Renal cortex interstitium (tissue), 11 donors: ENCODE results near the gene ZFYVE1. TPM values are rescaled to one million over a fixed set of nuclear protein-coding genes. Genes with fewer than 3 reads are reported as not detected.
"Not testable (repeated sequence)": the region's sequence is repeated elsewhere in the genome, so short reads cannot be mapped to it uniquely, and the experiment has no call there.

Source experiments
- DNase-seq, 11 donors: peaks; one replicate each; pipeline ENCODE4 v3.0.0-alpha.2; 2013; ENCODE audit warnings: low read depth in 9 of 11, low spot score in 4 of 11; ENCODE audit errors: extremely low read depth in 1 of 11
- polyA plus RNA-seq, 3 donors: library from polyadenylated mRNA; unstranded; fragments of 120-200 nt; gene quantifications; one replicate each; pipeline ENCODE4 v1.2.1, GENCODE V29; 2013; ENCODE audit not compliant: insufficient read length in 3 of 3

The ZFYVE1 gene
- polyA plus RNA-seq, 3 donors, result 18.7 to 23.8 (median 19.6) TPM

DNA sequence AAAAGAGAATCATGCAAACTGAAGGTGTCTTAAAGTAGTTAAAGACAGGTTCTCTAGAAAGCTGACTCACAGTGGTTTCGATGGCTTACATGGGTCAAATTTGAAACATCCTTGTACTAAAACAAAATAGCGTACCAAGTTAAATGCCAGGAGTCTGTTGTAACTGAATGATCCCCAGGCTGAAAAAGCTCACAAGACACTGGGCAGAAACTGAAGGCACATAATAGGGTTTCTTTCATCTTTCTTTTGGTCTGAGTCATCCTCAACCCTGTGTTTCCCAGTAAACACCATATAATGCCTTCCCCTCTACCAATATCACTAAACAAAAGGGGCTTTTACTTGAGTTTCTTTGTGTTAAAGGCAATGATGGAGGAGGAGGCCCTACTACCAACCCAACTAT, 12.8 kb downstream of the ZFYVE1 start:
- DNase-seq, result no peak

DNA sequence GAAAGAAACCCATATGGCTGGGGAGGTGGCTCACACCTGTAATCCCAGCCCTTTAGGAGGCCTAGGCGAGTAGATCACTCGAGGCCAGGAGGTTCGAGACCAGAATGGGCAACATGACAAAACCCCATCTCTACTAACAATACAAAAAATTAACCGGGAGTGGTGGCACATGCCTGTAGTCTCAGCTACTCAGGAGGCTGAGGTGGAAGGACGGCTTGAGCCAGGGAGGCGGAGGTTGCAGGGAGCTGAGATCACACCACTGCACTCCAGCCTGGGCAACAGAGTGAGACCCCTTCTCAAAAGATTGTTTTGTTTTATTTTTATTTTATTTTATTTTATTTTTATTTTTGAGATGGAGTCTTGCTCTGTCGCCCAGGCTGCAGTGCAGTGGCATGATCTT, 15.7 kb downstream of the ZFYVE1 start:
- not testable (repeated sequence) for DNase-seq

DNA sequence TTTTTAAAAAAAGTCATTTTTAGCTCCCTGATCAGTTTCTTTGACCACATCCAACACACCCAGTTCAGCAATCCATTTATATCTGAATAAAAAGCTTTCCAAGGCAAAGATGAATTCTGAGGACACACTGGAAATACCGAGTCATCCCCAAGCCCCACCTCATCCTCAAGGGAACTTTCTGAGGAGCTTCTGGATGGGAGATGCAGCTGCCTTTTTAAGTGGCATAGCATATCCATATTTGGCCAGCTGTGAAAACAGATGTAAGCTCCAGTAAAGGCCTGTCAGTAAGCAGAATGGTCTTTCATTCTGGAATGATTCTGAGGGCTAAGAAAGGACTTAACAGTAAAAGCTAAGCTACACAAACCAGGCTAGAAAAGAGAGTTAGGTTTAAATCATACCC, 18.4 kb downstream of the ZFYVE1 start:
- no peak for DNase-seq

DNA sequence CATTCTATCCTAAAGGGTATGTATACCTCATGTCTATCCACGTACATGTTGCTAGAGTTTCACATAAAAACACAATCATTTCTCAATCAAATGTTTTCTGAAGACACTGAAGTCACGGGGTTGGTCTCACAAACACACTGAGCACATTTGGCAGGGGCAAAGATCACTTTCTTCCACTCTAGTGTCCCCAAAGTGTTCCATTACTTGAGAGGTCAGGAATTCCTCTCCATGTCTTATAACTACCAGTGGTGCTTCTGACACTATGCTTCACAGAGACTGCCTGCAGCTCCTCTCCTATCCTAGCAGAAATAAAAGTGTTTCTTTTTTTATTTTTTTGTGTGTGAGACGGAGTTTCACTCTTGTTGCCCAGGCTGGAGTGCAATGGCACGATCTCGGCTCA, 19.1 kb downstream of the ZFYVE1 start:
- DNase-seq, result peak in 1 of 11 donors; percentile 49

DNA sequence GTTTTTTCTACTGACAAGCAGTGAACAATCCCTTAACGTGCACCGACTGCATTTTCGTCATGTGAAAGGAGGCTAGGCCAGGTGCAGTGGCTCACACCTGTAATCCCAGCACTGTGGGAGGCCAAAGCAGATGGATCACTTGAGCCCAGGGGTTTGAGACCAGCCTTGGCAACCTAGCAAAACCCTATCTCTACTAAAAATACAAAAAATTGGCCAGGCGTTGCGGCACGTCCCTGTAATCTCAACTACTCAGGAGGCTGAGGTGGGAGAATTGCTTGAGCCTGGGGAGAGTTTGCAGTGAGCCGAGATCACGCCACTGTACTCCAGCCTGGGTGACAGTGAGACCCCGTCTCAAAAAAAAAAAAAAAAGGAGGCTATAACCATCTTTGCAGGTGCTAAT, 22.3 kb downstream of the ZFYVE1 start:
- DNase-seq, result not testable (repeated sequence)

DNA sequence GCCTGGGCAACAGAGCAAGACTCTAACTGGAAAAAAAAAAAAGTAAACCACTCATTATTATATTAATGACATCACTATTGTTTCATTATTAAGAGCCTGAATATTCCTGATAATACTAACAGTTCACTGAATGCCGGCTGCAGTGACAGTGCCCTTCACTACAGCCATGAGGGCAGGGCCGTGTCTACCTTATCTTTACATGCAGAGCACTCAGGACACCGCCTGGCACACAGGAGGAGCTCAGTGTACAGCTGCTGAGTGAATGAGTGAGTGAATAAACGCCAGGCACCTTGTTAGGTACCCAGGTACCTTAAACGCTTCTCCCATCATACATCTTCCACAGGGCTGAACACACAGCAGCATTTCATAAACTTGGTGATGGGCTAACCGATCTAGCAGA, 23.2 kb downstream of the ZFYVE1 start:
- DNase-seq, result no peak

DNA sequence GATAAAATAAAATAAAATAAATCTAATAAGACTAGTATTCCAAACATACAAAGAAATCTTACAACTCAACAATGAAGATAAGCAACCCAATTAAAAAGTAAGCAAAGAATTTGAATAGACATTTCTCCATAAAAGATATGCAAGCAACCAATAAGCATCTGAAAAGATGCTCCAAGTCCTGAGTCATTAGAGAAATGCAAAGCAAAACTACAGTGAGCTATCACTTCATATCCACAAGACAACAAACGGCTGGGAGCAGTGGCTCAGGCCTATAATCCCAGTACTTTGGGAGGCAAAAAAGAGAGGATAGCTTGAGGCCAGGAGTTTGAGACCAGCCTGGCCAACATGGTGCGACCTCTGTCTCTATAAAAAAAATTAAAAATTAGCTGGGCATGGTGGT, 26.8 kb downstream of the ZFYVE1 start:
- no peak for DNase-seq

DNA sequence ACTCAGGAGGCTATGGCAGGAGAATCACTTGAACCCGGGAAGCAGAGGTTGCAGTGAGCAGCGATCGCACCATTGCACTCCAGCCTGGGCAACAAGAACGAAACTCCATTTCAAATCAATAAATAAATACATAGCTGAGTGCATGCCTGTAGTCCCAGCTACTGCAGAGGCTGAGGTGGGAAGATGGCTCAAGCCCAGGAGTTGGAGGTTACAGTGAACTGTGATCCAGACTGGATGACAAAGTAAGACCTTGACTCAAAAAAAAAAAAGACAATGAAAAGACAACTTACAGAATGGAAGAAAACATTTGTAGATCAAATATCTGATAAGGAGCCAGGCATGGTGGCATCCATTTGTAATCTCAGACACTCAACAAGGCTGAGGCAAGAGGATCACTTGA, 27.6 kb downstream of the ZFYVE1 start:
- no peak for DNase-seq

DNA sequence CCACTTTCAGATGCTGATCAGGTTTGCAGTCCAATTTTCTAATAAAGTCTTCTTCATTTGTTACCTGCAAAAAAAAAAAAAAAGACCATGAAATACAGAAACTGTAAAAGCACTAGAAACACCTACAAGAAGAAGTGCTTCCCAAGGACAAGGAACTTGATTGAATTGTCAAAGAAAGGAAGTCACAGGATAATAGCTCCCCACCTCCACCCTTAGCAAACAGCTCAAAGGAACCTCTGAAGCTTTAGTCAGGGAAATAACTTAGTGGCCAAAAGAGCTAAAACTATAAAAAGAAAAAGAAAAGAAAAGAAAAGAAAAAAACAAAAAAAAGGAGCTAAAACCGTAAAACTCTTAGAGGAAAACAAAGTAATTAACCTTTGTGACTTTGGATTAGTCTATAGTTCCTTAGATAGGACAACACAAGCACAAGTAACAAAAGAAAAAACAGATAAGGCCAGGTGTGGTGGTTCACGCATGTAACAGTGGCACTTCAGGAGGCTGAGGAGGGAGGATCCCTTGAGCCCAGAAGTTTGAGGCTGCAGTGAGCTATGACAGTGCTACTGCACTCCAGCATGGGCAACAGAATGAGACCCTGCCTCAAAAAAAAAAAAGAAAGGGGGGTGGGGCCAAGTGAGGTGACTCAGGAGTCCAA, 28.5 kb downstream of the ZFYVE1 start:
- no peak for DNase-seq

DNA sequence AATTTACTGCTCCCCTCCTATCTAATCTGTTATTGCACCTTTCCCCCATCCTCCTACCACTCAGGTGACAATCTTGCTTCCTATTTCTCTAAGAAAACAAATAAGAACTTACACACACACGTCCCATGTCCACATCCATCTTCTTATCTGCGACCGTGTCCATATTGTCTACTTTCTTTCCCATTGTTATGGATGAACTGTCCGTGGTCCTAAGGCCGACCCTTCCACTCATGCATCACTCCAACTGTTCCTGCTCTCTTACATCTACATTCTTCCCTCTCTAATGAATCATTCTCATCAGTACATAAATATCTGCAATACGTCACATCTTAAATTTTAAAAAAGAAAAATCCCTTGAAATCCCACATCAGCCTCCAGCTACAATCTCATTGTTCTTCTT, 30.0 kb downstream of the ZFYVE1 start:
- DNase-seq, result no peak

DNA sequence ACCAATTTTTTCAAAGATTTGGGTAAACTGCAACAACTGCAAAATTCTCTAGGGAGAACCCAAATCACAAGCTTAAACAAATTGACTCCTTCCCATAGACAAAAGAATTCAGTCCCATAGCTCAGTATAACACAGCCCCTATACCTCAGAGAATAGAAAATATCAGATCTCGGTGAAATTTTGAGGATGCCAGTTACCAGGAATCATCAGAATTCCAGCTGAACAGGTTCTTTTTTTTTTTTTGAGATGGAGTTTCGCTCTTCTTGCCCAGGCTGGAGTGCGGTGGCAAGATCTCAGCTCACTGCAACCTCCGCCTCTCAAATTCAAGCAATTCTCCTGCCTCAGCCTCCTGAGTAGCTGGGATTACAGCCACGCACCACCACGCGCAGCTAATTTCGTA, 36.7 kb downstream of the ZFYVE1 start:
- no peak for DNase-seq

DNA sequence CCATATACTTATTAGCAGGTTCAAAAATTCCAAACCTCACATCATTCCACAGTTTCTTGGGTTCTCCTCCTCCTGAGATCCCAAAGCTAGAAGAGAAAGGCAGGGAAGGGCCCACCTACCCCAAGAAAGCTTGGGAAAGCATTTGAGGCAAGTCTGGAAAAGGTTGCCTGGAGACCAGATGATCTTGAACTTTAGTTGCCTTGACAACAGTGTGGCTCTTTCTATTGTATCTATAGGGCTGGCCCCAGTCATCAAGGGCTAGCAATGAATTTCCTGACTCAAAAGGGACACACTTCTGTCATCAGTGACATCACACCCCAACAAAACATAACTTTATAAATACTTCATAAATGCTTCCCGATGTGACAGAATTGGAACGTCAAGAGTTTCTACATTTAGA, 40.0 kb downstream of the ZFYVE1 start:
- no peak for DNase-seq

DNA sequence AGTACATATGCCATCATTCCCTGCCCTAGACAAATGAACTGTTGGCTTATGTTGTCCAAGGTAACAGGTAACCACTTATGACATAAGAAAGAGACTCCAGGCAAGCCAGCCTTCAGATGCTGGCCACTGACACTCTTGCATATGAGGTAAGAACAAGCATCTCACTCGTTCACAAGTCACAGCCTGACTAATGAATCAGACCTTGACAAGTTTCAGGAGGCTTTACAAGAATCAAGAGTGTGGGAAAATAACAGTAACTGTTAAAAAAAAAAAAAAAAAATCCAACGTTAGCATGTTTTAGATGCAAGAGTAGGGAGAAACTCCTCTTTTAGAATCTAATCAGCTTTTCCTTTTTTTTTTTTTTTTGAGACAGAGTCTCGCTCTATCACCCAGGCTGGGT, 40.7 kb downstream of the ZFYVE1 start:
- no peak for DNase-seq

DNA sequence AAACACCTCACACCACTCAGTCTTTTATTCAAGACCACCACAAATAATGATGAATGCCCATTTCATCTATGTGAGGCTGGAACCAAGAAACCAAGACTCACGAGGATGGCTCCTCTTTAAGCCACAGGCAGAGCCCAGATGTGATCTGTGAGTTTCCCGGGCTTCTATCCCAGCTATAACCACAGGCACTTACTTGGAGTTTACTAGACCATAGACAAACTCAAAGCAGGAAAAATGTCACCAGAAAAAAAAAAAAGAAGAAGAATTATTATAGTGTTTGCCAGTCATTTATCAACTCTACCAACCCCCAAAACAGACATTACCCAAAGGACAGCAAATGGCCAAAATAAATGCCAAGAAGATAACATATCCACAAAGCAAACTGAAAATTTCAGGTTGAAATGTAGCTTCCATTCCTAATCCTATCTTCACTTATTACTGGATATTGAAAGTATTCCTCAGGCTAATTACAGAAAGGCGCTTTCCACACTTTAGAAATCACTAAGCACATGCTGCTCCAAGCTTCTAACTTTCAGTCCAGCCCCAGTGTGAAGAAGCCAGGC, 44.7 kb downstream of the ZFYVE1 start:
- no peak for DNase-seq

DNA sequence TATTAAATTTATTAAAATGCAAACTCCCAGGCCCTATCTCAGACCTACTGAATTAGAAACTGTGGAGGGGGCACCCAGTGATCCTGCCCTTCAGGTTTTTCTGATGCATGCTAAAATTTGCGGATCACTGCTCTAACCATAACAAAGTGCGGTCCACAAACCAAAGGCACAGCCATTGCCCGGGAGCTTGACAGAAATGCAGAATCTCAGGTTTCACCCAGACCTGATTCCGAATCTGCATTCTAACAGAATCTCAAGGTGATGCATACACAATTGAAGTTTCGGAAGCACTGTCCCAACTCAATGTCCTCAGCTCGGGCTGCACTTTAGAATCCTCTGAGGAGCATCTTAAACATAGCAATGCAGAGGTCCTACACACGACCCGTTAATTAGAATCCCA, 46.0 kb downstream of the ZFYVE1 start:
- no peak for DNase-seq

DNA sequence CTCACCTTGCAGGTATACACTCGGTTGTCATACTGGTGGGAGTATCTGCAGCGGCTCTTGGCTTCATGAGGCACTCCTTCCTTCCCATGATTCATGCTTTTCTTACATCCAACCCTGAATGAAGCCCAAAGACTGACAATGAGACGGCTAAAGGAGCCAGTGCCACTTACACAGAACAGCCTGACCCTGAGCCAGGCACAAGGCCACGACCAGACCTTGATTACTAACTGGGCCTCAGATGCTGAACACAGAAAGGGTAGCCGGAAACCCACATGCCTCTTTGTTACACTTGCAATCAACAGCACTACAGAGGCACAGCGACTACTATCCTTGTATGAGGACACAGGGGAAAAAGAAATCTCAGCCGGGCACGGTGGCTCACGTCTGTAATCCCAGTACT, 48.0 kb downstream of the ZFYVE1 start:
- no peak for DNase-seq

DNA sequence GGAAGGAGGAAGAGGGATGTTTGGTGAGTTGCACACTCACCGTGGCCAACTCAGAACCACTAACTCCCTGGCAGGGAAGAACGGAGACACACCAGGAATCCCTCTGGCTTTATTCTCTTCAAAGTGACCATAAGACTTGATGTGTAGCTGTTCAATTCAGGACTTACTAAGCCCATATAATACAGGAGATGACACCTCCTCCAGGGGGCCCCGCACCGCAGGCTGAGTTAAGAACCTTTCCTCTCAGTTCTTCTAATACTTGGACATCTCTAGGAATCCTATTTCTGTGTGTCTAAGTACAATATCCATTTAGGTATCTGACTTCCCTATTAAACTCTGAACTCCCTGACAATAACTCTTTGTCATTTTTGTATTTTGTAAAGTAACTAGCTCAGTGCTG, 51.1 kb downstream of the ZFYVE1 start:
- no peak for DNase-seq

DNA sequence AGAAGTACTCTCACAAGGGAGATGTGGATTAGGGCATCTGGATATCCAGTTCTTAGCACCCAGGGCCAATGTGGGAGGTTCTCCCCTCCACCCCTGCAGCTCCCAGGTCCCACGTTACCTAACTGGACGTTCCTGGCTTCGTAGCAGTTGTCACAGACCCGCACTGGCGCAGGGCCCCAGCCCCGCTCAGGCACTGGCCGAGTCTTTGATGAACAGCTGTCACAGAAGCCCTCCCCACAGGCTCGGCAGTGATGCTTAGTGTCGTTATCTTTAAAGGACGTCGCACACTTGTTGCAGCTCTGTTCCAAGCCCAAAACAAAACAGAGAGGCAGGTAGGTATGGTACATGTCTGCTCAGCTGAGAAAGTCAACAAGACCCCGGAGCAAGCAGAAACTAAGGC, 52.2 kb downstream of the ZFYVE1 start:
- no peak for DNase-seq

DNA sequence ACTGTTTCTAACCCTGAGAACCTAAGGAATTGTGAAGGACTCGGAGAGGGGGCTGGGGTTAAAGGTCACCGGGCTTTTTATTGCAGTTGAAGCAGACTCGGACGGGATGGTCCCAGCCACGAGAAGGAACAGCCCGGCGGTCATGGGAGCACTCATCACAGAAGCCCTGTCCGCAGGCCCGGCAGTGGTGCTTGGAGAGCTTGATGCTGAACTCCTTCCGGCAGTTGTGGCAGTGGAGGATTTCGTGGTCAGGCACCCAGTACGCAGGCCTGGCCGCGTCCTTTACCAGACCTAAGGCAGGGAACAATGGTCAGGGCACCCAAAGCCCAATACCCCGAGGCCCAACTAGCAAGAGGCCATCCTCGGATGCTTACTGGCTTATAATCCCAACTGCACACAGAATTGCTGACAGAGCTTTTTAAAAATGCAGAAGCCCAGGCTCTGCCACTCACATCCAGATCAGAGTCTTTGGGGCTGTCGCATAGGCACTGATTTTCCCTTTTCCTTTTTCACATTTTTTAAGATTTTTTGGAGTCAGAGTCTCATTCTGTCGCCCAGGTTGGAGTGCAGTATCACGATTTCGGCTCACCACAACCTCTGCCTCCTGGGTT, 56.0 kb downstream of the ZFYVE1 start:
- no peak for DNase-seq

DNA sequence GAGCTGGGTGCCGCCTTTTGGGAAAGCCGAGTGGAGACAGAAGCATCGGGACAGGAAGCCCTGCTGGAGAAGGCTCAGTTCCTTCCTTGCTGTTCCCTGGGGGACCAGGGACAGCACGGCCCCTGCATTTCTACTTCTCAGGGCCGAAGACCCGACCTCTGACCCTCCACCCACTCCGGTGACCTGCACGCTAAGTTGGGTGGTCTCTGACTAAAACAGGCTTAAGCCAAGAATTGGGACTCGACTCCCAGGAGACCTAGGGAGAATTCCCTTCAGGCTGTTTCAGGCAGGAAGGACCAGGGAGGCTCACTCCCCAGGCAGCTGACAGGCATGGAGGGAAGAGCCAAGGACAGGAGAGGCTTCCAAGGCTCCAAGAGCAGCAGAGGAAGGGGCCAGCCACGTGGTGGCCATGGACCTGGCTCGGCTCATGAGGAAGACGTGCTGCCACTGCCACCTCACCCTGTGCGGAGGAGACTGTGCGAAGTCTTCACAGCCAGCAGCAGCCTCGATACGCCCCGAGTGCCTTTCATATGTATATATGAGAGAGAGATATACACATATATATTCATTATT, 56.8 kb downstream of the ZFYVE1 start:
- DNase-seq, result no peak

DNA sequence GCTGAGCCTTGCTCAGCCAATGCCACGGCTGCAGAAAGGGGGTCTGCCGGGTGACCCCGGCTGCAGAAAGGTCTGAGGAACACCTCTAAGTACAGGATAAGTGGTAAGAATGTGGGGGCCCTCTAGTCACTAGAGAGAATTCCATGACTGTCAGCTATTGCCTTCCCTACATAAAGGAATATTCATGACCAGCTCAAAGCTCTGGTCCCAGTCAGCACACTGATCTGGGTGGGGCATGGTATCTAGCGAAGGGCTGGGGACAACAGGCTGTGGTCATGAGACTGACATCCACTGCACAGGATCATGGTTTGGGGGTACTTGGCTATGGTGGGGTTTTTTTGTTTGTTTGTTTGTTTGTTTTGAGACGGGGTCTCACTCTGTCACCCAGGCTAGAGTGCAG, 58.6 kb downstream of the ZFYVE1 start:
- no peak for DNase-seq
